Stimulated activated naive B cell treated with anti-CD40 and anti-IgM and Interleukin-4, amounts not matched to agents 10 μg/mL and 1 μg/mL and 100 μg/mL, for 72 hours (primary cell): ENCODE data around the gene MAD1L1.
A peak's percentile ranks its signal among the peaks of the same experiment; 100 is the strongest.
"Not testable (repeated sequence)": the region's sequence is repeated elsewhere in the genome, so short reads cannot be mapped to it uniquely, and the experiment has no call there.

Source experiments
- ATAC-seq, 2 donors: fragments of 150-1000 bp; cut with Tn5 transposase; replicated peaks; 2 replicates each; pipeline ENCODE4 v1.10.0; 2021; ENCODE audit warnings: moderate library complexity in 1 of 2
- DNase-seq: peaks from one replicate; pipeline ENCODE4 v3.0.0; 2021
- H3K27ac Mint-ChIP-seq: one replicate; pipeline ENCODE4 v1.8.0; 2022; ENCODE audit warnings: mild to moderate bottlenecking, mixed read lengths
- H3K27me3 Mint-ChIP-seq, 2 donors: one replicate each; pipeline ENCODE4 v1.8.0; 2022; ENCODE audit warnings: mixed read lengths in 2 of 2
- H3K36me3 Mint-ChIP-seq, 2 donors: one replicate each; pipeline ENCODE4 v1.8.0; 2022; ENCODE audit warnings: mixed read lengths in 2 of 2, mild to moderate bottlenecking in 1 of 2
- H3K4me1 Mint-ChIP-seq, 2 donors: one replicate each; pipeline ENCODE4 v1.8.0; 2022; ENCODE audit warnings: mixed read lengths in 2 of 2, mild to moderate bottlenecking in 1 of 2
- H3K4me3 Mint-ChIP-seq, 2 donors: one replicate each; pipeline ENCODE4 v1.8.0; 2022; ENCODE audit warnings: mild to moderate bottlenecking in 2 of 2, mixed read lengths in 2 of 2, moderate library complexity in 1 of 2
- H3K9me3 Mint-ChIP-seq, 2 donors: one replicate each; pipeline ENCODE4 v1.8.0; 2022; ENCODE audit warnings: mixed read lengths in 2 of 2, mild to moderate bottlenecking in 1 of 2

MAD1L1 gene

GRCh38 chr7:2003931-2004812 is 228.6 kb downstream of the MAD1L1 start:
- peaks cover 39 to 61% of the 10 kb centered on the region in 2 donors for H3K4me1 Mint-ChIP-seq
- H3K27me3 Mint-ChIP-seq: no peaks in the 10 kb centered on the region
- H3K36me3 Mint-ChIP-seq: peaks cover 31 to 62% of the 10 kb centered on the region in 2 donors
- DNase-seq (no peak), ATAC-seq (no peak)
- H3K9me3 Mint-ChIP-seq: no peaks in the 10 kb centered on the region
- H3K27ac Mint-ChIP-seq: peak overlapping the region; percentile 59
- H3K4me3 Mint-ChIP-seq: no peak overlapping the region

GRCh38 chr7:2003451-2003930 is 229.3 kb downstream of the MAD1L1 start:
- no peaks in the 10 kb centered on the region for H3K27me3 Mint-ChIP-seq
- peaks cover 30 to 66% of the 10 kb centered on the region in 2 donors for H3K36me3 Mint-ChIP-seq
- no peak overlapping the region for H3K27ac Mint-ChIP-seq
- ATAC-seq: no peak
- no peak for DNase-seq
- H3K9me3 Mint-ChIP-seq: no peaks in the 10 kb centered on the region
- H3K4me3 Mint-ChIP-seq: no peak overlapping the region
- H3K4me1 Mint-ChIP-seq: peaks cover 42 to 61% of the 10 kb centered on the region in 2 donors

GRCh38 chr7:2002561-2003450 is 229.9 kb downstream of the MAD1L1 start:
- no peaks in the 10 kb centered on the region for H3K9me3 Mint-ChIP-seq
- H3K4me3 Mint-ChIP-seq: no peak overlapping the region
- peak overlapping the region; percentile 48 for H3K27ac Mint-ChIP-seq
- DNase-seq: no peak
- ATAC-seq: no peak
- no peaks in the 10 kb centered on the region for H3K27me3 Mint-ChIP-seq
- H3K4me1 Mint-ChIP-seq: peaks cover 41 to 61% of the 10 kb centered on the region in 2 donors
- H3K36me3 Mint-ChIP-seq: peaks cover 30 to 65% of the 10 kb centered on the region in 2 donors

GRCh38 chr7:2001601-2002442 is 230.9 kb downstream of the MAD1L1 start:
- no peaks in the 10 kb centered on the region for H3K27me3 Mint-ChIP-seq
- no peaks in the 10 kb centered on the region for H3K9me3 Mint-ChIP-seq
- no peak overlapping the region for H3K4me3 Mint-ChIP-seq
- ATAC-seq (no peak), DNase-seq (no peak)
- H3K27ac Mint-ChIP-seq: no peak overlapping the region
- H3K36me3 Mint-ChIP-seq: peaks cover 28 to 65% of the 10 kb centered on the region in 2 donors
- peaks cover 40 to 58% of the 10 kb centered on the region in 2 donors for H3K4me1 Mint-ChIP-seq

GRCh38 chr7:2000746-2001321 is 231.9 kb downstream of the MAD1L1 start:
- Mint-ChIP-seq H3K27ac (no peak overlapping the region), H3K27me3 (no peaks in the 10 kb centered on the region), H3K9me3 (no peaks in the 10 kb centered on the region), H3K4me1 (peaks cover 30 to 48% of the 10 kb centered on the region in 2 donors), H3K36me3 (peaks cover 30 to 55% of the 10 kb centered on the region in 2 donors), H3K4me3 (no peak overlapping the region)
- ATAC-seq (no peak), DNase-seq (no peak)

- Mint-ChIP-seq H3K4me1 (peaks cover 25 to 45% of the 10 kb centered on the region in 2 donors), H3K36me3 (peaks cover 28 to 55% of the 10 kb centered on the region in 2 donors), H3K27me3 (no peaks in the 10 kb centered on the region), H3K9me3 (no peaks in the 10 kb centered on the region), H3K27ac (peak overlapping the region; percentile 74), H3K4me3 (no peak overlapping the region)
- ATAC-seq (no peak), DNase-seq (no peak)
Measured at GRCh38 chr7:2000153-2000687, 232.5 kb downstream of the MAD1L1 start.

GRCh38 chr7:1999278-1999984 is 233.3 kb downstream of the MAD1L1 start:
- H3K9me3 Mint-ChIP-seq: no peaks in the 10 kb centered on the region
- H3K27me3 Mint-ChIP-seq: no peaks in the 10 kb centered on the region
- H3K27ac Mint-ChIP-seq: peak overlapping the region; percentile 53
- no peak overlapping the region for H3K4me3 Mint-ChIP-seq
- peaks cover 24 to 42% of the 10 kb centered on the region in 2 donors for H3K4me1 Mint-ChIP-seq
- DNase-seq (no peak), ATAC-seq (peak in 1 of 2 donors; percentile 50)
- peaks cover 25 to 48% of the 10 kb centered on the region in 2 donors for H3K36me3 Mint-ChIP-seq

- Mint-ChIP-seq H3K4me3 (no peak overlapping the region), H3K27ac (no peak overlapping the region), H3K27me3 (no peaks in the 10 kb centered on the region), H3K4me1 (peaks cover 26 to 37% of the 10 kb centered on the region in 2 donors), H3K9me3 (no peaks in the 10 kb centered on the region), H3K36me3 (peaks cover 31 to 51% of the 10 kb centered on the region in 2 donors)
- no peak for ATAC-seq
- DNase-seq: no peak
Measured at GRCh38 chr7:1998146-1998545, 234.6 kb downstream of the MAD1L1 start.

GRCh38 chr7:1997537-1998076 is 235.1 kb downstream of the MAD1L1 start:
- no peak overlapping the region for H3K27ac Mint-ChIP-seq
- DNase-seq: no peak
- H3K4me3 Mint-ChIP-seq: no peak overlapping the region
- no peaks in the 10 kb centered on the region for H3K27me3 Mint-ChIP-seq
- H3K9me3 Mint-ChIP-seq: no peaks in the 10 kb centered on the region
- H3K36me3 Mint-ChIP-seq: peaks cover 28 to 50% of the 10 kb centered on the region in 2 donors
- peaks cover 26 to 37% of the 10 kb centered on the region in 2 donors for H3K4me1 Mint-ChIP-seq
- ATAC-seq: no peak

- ATAC-seq (no peak), DNase-seq (no peak)
- Mint-ChIP-seq H3K4me1 (peaks cover 26 to 37% of the 10 kb centered on the region in 2 donors), H3K27me3 (no peaks in the 10 kb centered on the region), H3K27ac (no peak overlapping the region), H3K36me3 (peaks cover 28 to 50% of the 10 kb centered on the region in 2 donors), H3K9me3 (no peaks in the 10 kb centered on the region), H3K4me3 (no peak overlapping the region)
Measured at GRCh38 chr7:1996816-1997215, 235.9 kb downstream of the MAD1L1 start.

- H3K27me3 Mint-ChIP-seq, H3K27ac Mint-ChIP-seq, ATAC-seq: not testable (repeated sequence)
Measured at GRCh38 chr7:1995911-1996420, 236.8 kb downstream of the MAD1L1 start.

GRCh38 chr7:1995426-1995825 is 237.3 kb downstream of the MAD1L1 start:
- Mint-ChIP-seq H3K27ac (peak overlapping the region; percentile 47), H3K9me3 (no peaks in the 10 kb centered on the region), H3K4me1 (peaks cover 24 to 31% of the 10 kb centered on the region in 2 donors), H3K36me3 (peaks cover 24 to 40% of the 10 kb centered on the region in 2 donors), H3K27me3 (no peaks in the 10 kb centered on the region), H3K4me3 (no peak overlapping the region)
- no peak for DNase-seq
- ATAC-seq: no peak

More at GRCh38 chr7:1995911-1996420, 236.8 kb downstream of the MAD1L1 start:
- H3K4me1 Mint-ChIP-seq: peaks cover 26 to 37% of the 10 kb centered on the region in 2 donors
- not testable (repeated sequence) for H3K9me3 Mint-ChIP-seq, H3K4me3 Mint-ChIP-seq, DNase-seq
- H3K36me3 Mint-ChIP-seq: peaks cover 26 to 45% of the 10 kb centered on the region in 2 donors
